ENCODE measurements around the gene TMEM178B.

TMEM178B gene

GRCh38 chr7:141444961-141445360 is 371.1 kb downstream of the TMEM178B start:
- H3K4me3 ChIP-seq (ENCODE audit: control insufficient read depth, low read depth, low read length) = no peak overlapping the region
- no peak for DNase-seq (ENCODE audit: low read depth)
- TF ChIP-seq CTCF (IDR thresholded peaks at IDR 0.05; ENCODE audit: control insufficient read depth, insufficient read depth, low read depth, low read length, missing control alignments) = no peak

GRCh38 chr7:141451232-141451631 is 377.4 kb downstream of the TMEM178B start:
- no peak for DNase-seq (ENCODE audit: low read depth)
- H3K4me3 ChIP-seq (ENCODE audit: control insufficient read depth, low read depth, low read length) = no peak overlapping the region
- no peak for TF ChIP-seq CTCF (IDR thresholded peaks at IDR 0.05; ENCODE audit: control insufficient read depth, insufficient read depth, low read depth, low read length, missing control alignments)

- TF ChIP-seq CTCF (IDR thresholded peaks at IDR 0.05; ENCODE audit: control insufficient read depth, insufficient read depth, low read depth, low read length, missing control alignments) = no peak
- H3K4me3 ChIP-seq (ENCODE audit: control insufficient read depth, low read depth, low read length) = no peak overlapping the region
- DNase-seq (ENCODE audit: low read depth) = no peak
Observed at GRCh38 chr7:141452911-141453310, 379.0 kb downstream of the TMEM178B start.

DNA sequence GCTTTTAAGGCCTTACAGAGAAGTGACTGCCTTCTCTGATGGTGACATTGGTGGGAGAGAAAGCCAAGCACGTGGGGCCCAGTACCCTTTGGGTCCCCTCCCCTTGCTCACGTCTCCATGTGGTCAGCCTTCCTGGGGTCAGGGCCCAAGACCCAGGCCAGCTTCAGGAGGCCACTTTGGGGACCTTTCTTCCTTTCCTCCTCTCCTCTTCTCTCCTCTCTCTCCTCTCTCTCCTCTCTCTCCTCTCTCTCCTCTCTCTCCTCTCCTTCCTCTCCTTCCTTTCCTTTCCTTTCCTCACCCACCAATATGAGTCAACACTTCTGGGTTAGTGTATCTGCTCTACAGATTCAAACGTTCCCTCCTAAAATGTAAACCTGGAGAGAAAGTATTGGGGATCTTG is 380.5 kb downstream of the TMEM178B start:
- H3K4me3 ChIP-seq (ENCODE audit: control insufficient read depth, low read depth, low read length) = no peak overlapping the region
- TF ChIP-seq CTCF (IDR thresholded peaks at IDR 0.05; ENCODE audit: control insufficient read depth, insufficient read depth, low read depth, low read length, missing control alignments) = no peak
- DNase-seq (ENCODE audit: low read depth) = no peak

GRCh38 chr7:141455723-141456122 is 381.9 kb downstream of the TMEM178B start:
- no peak for TF ChIP-seq CTCF (IDR thresholded peaks at IDR 0.05; ENCODE audit: control insufficient read depth, insufficient read depth, low read depth, low read length, missing control alignments)
- DNase-seq (ENCODE audit: low read depth) = no peak

DNA sequence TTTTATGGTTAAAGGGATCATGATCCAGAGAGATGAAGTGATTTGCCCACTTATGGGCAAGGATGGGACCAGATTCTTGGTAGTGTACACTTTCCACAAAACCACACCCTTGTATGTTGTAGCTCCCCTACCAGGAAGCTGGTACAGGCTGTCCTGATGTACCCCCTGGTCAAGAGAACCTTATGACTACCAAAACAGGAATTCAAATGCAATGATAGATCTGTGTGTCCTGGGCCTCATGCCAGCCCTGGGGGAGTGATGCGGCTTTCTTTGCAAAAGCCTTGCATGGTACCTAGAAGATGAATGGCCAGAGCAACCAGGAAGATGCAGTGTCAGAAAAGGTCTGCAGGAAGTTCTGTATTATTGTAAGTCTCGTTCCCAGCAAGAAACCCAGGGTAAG is 382.4 kb downstream of the TMEM178B start:
- DNase-seq (ENCODE audit: low read depth) = no peak
- H3K4me3 ChIP-seq (ENCODE audit: control insufficient read depth, low read depth, low read length) = no peak overlapping the region
- no peak for TF ChIP-seq CTCF (IDR thresholded peaks at IDR 0.05; ENCODE audit: control insufficient read depth, insufficient read depth, low read depth, low read length, missing control alignments)

More at GRCh38 chr7:141455723-141456122, 381.9 kb downstream of the TMEM178B start:
- no peak overlapping the region for H3K4me3 ChIP-seq (ENCODE audit: control insufficient read depth, low read depth, low read length)

DNA sequence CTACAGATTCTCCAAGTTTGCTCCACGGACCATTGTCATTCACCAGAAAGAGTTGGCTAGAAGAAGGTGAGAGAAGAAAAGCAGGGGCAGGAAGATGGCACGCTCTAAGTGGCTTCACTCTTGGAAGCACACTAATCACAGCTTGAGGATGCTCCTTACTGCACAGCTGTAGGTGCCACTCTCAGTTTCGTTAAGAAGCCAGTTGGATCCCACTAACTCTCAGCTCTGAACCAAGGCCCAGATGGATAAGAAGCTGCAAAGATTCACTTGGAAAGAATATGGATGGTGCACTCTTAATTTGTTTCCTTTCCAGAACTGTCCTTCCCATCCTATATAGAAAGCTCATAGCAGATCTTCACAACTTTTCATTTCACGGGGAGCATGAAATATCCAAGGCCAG is 382.8 kb downstream of the TMEM178B start:
- TF ChIP-seq CTCF (IDR thresholded peaks at IDR 0.05; ENCODE audit: control insufficient read depth, insufficient read depth, low read depth, low read length, missing control alignments) = no peak
- no peak for DNase-seq (ENCODE audit: low read depth)
- H3K4me3 ChIP-seq (ENCODE audit: control insufficient read depth, low read depth, low read length) = no peak overlapping the region
